GM06990 (cell line): ENCODE measurements around the gene SLC18B1.

ENCODE experiments used
- DNase-seq: peaks from one replicate; pipeline ENCODE4 v3.0.0-alpha.2; 2011; ENCODE audit not compliant: insufficient read length; ENCODE audit errors: extremely low read depth
- H3K27me3 ChIP-seq: replicated peaks from 2 replicates; pipeline ENCODE4 v1.6.0; 2011; ENCODE audit warnings: low read length; ENCODE audit not compliant: control insufficient read depth, insufficient read depth
- H3K36me3 ChIP-seq: 2 replicates; pipeline ENCODE4 v1.5.1; 2011; ENCODE audit warnings: low read length; ENCODE audit not compliant: control insufficient read depth, insufficient read depth
- H3K4me3 ChIP-seq: replicated peaks from 2 replicates; pipeline ENCODE4 v1.5.1; 2011; ENCODE audit warnings: low read depth, mild to moderate bottlenecking, control low read depth, low read length
- TF ChIP-seq, protein P1 (sequence below): IDR thresholded peaks from 2 replicates; pipeline ENCODE4 v1.5.1; 2011; ENCODE audit warnings: low read length, control low read depth, mild to moderate bottlenecking, inconsistent platforms; ENCODE audit not compliant: insufficient read depth, poor library complexity, severe bottlenecking

SLC18B1 gene

GRCh38 chr6:132748446-132748845 lies 50.0 kb downstream of the SLC18B1 start:
- H3K27me3 ChIP-seq: no peaks in the 10 kb centered on the region
- peaks cover 1% of the 10 kb centered on the region; the same call in 1 of the 2 replicates for H3K36me3 ChIP-seq
- no peak for DNase-seq
- TF ChIP-seq, protein P1, sequence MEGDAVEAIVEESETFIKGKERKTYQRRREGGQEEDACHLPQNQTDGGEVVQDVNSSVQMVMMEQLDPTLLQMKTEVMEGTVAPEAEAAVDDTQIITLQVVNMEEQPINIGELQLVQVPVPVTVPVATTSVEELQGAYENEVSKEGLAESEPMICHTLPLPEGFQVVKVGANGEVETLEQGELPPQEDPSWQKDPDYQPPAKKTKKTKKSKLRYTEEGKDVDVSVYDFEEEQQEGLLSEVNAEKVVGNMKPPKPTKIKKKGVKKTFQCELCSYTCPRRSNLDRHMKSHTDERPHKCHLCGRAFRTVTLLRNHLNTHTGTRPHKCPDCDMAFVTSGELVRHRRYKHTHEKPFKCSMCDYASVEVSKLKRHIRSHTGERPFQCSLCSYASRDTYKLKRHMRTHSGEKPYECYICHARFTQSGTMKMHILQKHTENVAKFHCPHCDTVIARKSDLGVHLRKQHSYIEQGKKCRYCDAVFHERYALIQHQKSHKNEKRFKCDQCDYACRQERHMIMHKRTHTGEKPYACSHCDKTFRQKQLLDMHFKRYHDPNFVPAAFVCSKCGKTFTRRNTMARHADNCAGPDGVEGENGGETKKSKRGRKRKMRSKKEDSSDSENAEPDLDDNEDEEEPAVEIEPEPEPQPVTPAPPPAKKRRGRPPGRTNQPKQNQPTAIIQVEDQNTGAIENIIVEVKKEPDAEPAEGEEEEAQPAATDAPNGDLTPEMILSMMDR: no peak
- H3K4me3 ChIP-seq: no peak overlapping the region

DNA sequence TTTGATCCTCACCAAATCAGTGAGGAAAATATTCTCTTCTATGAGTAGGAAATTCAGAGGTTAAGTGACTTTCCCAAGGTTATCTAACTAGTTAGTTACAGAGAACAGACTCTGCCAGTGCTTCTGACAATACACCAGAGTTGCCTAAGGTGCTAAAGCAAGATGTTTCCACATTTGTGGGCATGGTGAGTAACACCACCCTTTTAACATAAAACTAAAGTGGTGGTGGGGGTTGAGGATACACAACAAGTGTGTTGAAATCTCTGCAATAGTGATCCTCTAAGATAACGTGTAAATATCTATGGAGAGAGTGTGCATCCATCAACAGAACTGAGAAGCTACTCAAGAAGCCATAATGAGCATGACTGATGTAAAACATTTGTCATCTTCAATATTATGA lies 52.4 kb downstream of the SLC18B1 start:
- peaks cover 1% of the 10 kb centered on the region; the same call in 1 of the 2 replicates for H3K36me3 ChIP-seq
- H3K4me3 ChIP-seq: no peak overlapping the region
- no peak for DNase-seq
- no peaks in the 10 kb centered on the region for H3K27me3 ChIP-seq
- TF ChIP-seq, protein P1: no peak

GRCh38 chr6:132742495-132742894 lies 55.9 kb downstream of the SLC18B1 start:
- Histone ChIP-seq H3K4me3 (no peak overlapping the region), H3K27me3 (no peaks in the 10 kb centered on the region), H3K36me3 (no peaks in the 10 kb centered on the region)
- TF ChIP-seq, protein P1: no peak
- no peak for DNase-seq

DNA sequence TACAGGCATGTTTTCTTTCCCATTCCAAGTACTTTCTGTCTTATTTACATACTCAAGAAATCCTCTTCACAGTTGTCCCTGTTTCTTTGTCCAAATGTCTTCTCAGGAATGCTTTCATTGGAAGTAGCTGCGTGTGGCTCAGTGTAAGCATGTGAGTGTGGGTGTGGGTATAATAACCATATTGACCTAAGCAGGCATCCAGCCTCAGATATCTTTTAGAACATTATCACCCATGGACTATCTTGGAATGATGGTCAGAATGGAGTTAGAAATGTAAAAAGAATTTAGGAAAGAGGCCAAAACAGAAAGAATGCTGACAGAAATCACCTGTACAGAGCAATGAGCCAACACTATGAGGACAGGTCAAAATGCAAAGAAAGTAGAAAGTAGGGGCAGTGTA lies 57.2 kb downstream of the SLC18B1 start:
- Histone ChIP-seq H3K4me3 (no peak overlapping the region), H3K27me3 (no peaks in the 10 kb centered on the region), H3K36me3 (no peaks in the 10 kb centered on the region)
- DNase-seq: no peak
- TF ChIP-seq, protein P1: no peak

DNA sequence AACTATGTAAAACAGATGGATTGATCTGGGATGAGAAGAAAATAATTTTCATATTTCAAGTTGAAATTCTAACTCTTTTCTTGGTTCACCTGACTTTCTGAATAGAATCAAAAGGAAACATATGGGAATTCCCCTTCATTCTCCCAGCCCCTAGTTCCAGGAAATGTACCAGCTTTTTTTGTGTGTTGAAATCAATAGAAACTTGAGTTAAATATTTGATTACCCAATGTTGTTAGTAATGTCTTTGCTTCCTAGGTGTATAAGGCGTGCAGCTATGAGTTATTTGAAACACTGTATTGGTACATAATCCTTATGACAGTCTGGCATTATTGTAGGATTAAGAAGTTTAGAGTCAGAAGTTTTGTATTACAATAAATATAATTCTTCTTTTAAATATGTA lies 62.2 kb downstream of the SLC18B1 start:
- no peaks in the 10 kb centered on the region for H3K36me3 ChIP-seq
- no peak for DNase-seq
- H3K4me3 ChIP-seq: no peak overlapping the region
- no peaks in the 10 kb centered on the region for H3K27me3 ChIP-seq
- TF ChIP-seq, protein P1: no peak

DNA sequence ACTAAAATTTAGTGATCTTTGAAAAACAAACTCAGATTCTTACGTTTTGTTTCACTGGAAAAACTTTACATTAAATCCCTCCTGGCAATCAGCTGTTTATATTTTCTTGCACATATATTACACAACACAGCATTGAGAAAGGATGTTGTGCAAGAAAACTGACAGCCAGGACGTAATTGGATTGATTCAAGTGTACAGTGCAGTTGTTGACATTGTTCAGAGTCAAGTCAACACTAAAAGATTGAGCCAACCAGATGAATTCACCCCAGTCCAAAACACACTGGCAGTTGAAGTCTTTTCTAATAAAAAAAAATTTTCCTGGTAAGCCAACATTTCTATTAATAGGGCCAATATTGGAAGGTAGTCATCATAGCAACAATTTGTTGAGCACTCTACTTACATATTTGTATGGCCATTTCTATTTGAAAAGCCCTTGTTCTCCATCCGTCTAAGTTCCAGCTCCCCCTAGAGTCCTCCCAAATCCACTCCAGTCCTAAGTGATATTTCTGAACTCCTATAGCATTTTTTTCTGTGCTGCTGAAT lies 63.7 kb downstream of the SLC18B1 start:
- no peaks in the 10 kb centered on the region for H3K36me3 ChIP-seq
- DNase-seq: no peak
- no peak overlapping the region for H3K4me3 ChIP-seq
- TF ChIP-seq, protein P1: peak; percentile 35
- no peaks in the 10 kb centered on the region for H3K27me3 ChIP-seq
